Right lobe of liver (tissue), 4 donors: ENCODE measurements around the gene ZNF546.

Experiments
- CTCF ChIP-seq, 4 donors: fragments of 200-600 bp in 3 of 4; fragments of 450-650 bp in 1 of 4; IDR thresholded peaks; one replicate each; pipeline versions ENCODE4 v1.5.1 to v1.8.0; 2016 to 2022; ENCODE audit warnings: antibody characterized with exemption in 4 of 4, mild to moderate bottlenecking in 2 of 4
- POLR2A ChIP-seq: fragments of 450-650 bp; IDR thresholded peaks from one replicate; pipeline ENCODE4 v1.6.1; 2017; ENCODE audit warnings: antibody characterized with exemption, mild to moderate bottlenecking
- donor health status: DM: no; HTN: no; CAD: no.
- donor health status: DM: no; HTN: no; CAD: no.
- donor health status: DM: no; HTN: yes; CAD: no.

- TF ChIP-seq POLR2A, result no peak
- TF ChIP-seq CTCF (IDR thresholded peaks at IDR 0.05), result no peak
Observed at GRCh38 chr19:40055049-40055448, 58.2 kb downstream of the ZNF546 start.
